GM12872 (cell line): ENCODE results near the gene CLEC2L.
A peak's percentile ranks its signal among the peaks of the same experiment; 100 is the strongest.

Experiments
- TF ChIP-seq, protein P1 (sequence below): IDR thresholded peaks from 3 replicates; pipeline ENCODE4 v1.5.1; 2011; ENCODE audit warnings: low read depth, mild to moderate bottlenecking, low read length, moderate library complexity; ENCODE audit not compliant: insufficient read depth

CLEC2L gene

DNA sequence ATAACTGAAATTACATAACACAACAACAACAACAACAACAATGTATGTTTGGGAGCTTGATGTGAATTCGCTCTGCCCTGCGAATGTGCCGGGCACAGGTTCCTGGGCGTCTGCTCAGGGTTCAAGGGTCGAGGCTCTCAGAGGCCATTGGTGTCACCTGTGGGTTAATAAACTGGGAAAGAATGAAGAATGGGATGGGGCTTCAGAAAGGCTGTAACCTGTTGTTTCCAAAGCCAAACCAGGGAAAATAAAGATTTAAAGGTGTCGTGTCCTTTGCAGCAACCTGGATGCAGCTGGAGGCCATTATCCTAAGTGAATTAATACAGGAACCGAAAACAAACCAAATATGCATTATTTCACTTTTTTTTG is 22.7 kb upstream of the CLEC2L start:
- TF ChIP-seq, protein P1, sequence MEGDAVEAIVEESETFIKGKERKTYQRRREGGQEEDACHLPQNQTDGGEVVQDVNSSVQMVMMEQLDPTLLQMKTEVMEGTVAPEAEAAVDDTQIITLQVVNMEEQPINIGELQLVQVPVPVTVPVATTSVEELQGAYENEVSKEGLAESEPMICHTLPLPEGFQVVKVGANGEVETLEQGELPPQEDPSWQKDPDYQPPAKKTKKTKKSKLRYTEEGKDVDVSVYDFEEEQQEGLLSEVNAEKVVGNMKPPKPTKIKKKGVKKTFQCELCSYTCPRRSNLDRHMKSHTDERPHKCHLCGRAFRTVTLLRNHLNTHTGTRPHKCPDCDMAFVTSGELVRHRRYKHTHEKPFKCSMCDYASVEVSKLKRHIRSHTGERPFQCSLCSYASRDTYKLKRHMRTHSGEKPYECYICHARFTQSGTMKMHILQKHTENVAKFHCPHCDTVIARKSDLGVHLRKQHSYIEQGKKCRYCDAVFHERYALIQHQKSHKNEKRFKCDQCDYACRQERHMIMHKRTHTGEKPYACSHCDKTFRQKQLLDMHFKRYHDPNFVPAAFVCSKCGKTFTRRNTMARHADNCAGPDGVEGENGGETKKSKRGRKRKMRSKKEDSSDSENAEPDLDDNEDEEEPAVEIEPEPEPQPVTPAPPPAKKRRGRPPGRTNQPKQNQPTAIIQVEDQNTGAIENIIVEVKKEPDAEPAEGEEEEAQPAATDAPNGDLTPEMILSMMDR = no peak

DNA sequence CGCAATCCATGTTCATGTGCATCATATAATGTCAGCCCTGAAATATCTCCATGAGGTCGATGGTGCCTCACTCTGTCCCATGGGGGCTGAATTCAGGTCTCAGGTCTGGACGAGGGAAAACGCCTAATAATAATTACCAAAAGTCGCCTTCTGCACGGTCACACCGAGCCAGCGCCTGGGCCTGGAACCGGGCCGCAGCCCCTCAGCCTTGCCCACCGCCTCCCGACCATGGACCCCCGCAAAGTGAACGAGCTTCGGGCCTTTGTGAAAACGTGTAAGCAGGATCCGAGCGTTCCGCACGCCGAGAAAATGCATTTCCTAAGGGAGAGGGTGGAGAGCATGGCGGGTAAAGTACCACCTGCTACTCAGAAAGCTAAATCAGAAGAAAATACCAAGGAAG is 21.3 kb upstream of the CLEC2L start:
- TF ChIP-seq, protein P1 = no peak

DNA sequence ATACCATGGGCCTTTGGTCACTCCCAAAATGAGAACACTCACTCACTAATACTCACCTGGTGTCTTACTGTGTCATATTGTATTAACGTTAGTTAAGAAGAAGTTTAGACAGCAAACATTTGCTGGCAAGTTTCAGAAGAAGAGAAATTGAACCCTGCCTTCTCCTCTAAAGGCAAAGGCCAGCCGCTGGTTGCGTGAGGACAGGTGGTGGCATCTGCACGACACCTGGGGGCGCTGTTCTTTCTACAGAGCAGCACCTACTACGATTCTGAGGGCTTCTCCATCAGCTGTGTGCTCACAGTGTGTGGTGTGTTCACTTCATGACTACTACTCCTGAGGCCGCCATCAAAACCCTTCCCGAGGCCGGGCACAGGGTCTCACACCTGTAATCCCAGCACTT is 17.9 kb upstream of the CLEC2L start:
- TF ChIP-seq, protein P1 = peak; percentile 57

DNA sequence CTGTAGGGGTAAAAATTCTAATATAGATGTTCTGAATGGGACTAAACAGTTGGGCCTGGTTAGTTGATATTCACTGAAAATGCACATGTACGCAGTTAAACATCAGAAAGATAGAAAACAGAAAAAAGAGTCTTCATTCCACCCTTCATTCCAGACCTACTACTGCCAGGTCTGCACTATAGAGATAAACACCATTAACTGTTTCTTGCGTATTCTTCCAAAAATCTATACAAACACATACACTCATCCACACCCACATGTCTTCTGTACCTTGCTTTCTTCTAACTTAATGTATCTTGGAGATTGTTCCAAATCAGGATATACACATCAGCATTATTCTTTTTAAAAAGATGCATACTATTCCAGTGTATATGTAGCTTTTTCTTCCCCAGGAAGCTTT is 13.9 kb upstream of the CLEC2L start:
- TF ChIP-seq, protein P1 = no peak

DNA sequence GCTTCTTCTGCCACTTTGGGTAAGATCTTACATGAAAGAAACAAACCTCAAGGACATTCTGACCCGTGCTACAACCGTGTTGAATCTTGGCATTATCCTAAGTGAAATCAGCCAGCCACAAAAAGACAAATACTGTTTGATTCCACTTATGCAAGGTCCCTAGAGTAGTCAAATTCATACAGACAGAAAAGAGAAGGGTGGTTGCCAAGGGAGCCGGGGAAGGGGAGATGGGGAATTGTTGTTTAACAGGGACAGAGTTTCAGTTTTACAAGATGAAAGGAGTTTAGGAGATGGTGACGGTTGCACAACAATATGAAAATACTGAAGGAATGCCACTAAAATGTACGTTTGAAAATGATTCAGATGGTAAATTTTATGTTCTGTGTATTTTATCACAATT is 12.2 kb upstream of the CLEC2L start:
- TF ChIP-seq, protein P1 = no peak

DNA sequence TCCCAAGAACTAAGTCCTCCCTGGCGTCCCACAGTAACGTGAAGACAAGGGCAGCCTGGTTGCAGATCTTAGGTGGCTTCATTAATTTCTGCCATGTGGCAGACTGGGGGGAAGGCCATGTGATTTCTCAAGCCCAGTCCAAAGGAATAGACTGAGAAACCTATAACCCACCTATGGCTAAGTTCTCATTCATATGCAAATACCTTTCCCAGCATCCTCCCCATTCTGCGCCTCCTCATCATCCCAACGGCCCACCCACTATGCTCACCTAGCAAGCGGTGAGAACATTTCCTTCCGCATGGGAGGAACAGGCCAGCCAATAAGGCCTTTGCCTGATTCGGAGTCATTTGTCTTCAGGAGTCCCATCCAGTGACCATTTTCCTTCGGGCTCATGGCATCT is 8.2 kb upstream of the CLEC2L start:
- TF ChIP-seq, protein P1 = no peak

DNA sequence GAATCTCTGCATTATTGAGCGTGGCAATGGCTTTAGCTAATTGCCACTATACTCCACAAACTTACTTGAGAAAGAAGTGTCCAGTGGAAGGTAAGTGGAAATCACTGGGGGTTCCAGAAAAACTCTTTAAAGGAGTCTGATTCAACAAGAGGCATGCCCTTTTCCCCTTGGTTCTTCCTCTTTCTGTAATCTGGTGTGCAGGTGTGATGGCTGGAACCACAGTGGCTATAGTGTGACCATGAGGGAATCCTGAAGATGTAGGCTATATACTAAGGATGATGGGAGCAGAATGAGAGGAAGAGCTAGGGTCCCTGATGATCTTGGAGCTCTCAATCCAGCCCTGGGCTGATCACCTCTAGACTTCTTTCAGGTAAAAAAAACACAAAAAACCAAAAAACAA is 2.0 kb upstream of the CLEC2L start:
- TF ChIP-seq, protein P1 = no peak

DNA sequence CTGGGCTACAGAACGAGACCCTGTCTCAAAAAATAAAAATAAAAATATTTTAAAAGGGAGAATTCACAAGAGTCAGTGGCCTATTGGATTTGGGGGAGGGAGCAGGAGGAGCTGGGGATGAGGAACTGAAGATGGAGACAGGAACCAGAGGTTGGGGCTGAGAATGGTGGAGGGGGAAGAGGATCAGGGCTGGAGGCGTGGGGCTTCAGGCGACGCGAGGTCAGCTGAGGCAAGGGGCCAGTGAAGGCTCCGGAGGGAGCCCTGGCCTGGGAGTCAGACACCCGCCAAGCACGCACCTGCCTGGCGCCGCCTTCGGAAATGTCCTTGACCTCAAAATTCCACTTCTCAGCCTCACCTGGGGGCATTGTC is 671 bp upstream of the CLEC2L start:
- TF ChIP-seq, protein P1 = no peak
